Muscle layer of colon (tissue), 2 donors: ENCODE measurements around the gene HS1BP3.

Experiments
- H3K27ac ChIP-seq: one replicate; pipeline ENCODE4 v1.7.0; 2013; ENCODE audit warnings: low read depth, mild to moderate bottlenecking, low read length, moderate library complexity
- H3K27me3 ChIP-seq, 2 donors: one replicate each; pipeline ENCODE4 v1.7.0; 2013; ENCODE audit warnings: low read length in 2 of 2, mild to moderate bottlenecking in 2 of 2; ENCODE audit not compliant: insufficient read depth in 2 of 2, control insufficient read depth in 1 of 2
- H3K36me3 ChIP-seq: one replicate; pipeline ENCODE4 v1.7.0; 2013; ENCODE audit warnings: mild to moderate bottlenecking, low read length; ENCODE audit not compliant: insufficient read depth
- H3K4me1 ChIP-seq: one replicate; pipeline ENCODE4 v1.7.0; 2013; ENCODE audit warnings: mild to moderate bottlenecking, low read length; ENCODE audit not compliant: insufficient read depth
- H3K4me3 ChIP-seq, 2 donors: one replicate each; pipeline ENCODE4 v1.7.0; 2013; ENCODE audit warnings: low read length in 2 of 2, low read depth in 1 of 2, mild to moderate bottlenecking in 1 of 2, moderate library complexity in 1 of 2
- H3K9ac ChIP-seq: one replicate; pipeline ENCODE4 v1.7.0; 2013; ENCODE audit warnings: low read length
- H3K9me3 ChIP-seq: one replicate; pipeline ENCODE4 v1.7.0; 2013; ENCODE audit warnings: mild to moderate bottlenecking, low read length
- donor health status: abdominal sarcoma.
- donor health status: Adenocarcinoma of cecum.

The HS1BP3 gene

GRCh38 chr2:20609349-20609994 is 41.4 kb downstream of the HS1BP3 start:
- Histone ChIP-seq H3K4me3 (no peak overlapping the region), H3K27ac (peak overlapping the region; percentile 69), H3K4me1 (peaks cover 74% of the 10 kb centered on the region), H3K27me3 (no peaks in the 10 kb centered on the region), H3K9ac (peak overlapping the region; percentile 42), H3K9me3 (no peaks in the 10 kb centered on the region), H3K36me3 (no peaks in the 10 kb centered on the region)

GRCh38 chr2:20608666-20609348 is 42.1 kb downstream of the HS1BP3 start:
- Histone ChIP-seq H3K27ac (peak overlapping the region; percentile 69), H3K27me3 (no peaks in the 10 kb centered on the region), H3K4me3 (no peak overlapping the region), H3K9ac (peak overlapping the region; percentile 42), H3K36me3 (no peaks in the 10 kb centered on the region), H3K4me1 (peaks cover 74% of the 10 kb centered on the region), H3K9me3 (no peaks in the 10 kb centered on the region)

GRCh38 chr2:20607446-20607845 is 43.5 kb downstream of the HS1BP3 start:
- Histone ChIP-seq H3K9ac (no peak overlapping the region), H3K4me1 (peaks cover 62% of the 10 kb centered on the region), H3K9me3 (no peaks in the 10 kb centered on the region), H3K27me3 (no peaks in the 10 kb centered on the region), H3K36me3 (no peaks in the 10 kb centered on the region), H3K27ac (no peak overlapping the region), H3K4me3 (no peak overlapping the region)

- Histone ChIP-seq H3K27me3 (no peaks in the 10 kb centered on the region), H3K36me3 (no peaks in the 10 kb centered on the region), H3K9ac (no peak overlapping the region), H3K4me3 (no peak overlapping the region), H3K9me3 (no peaks in the 10 kb centered on the region), H3K27ac (peak overlapping the region; percentile 82), H3K4me1 (peaks cover 50% of the 10 kb centered on the region)
These were observed 44.7 kb downstream of the HS1BP3 start for GRCh38 chr2:20606198-20606597.

- Histone ChIP-seq H3K9ac (no peak overlapping the region), H3K27ac (peak overlapping the region; percentile 82), H3K4me1 (peaks cover 37% of the 10 kb centered on the region), H3K9me3 (no peaks in the 10 kb centered on the region), H3K4me3 (no peak overlapping the region), H3K36me3 (no peaks in the 10 kb centered on the region), H3K27me3 (no peaks in the 10 kb centered on the region)
These were observed 45.9 kb downstream of the HS1BP3 start for GRCh38 chr2:20604951-20605381.

- Histone ChIP-seq H3K4me1 (peaks cover 32% of the 10 kb centered on the region), H3K27me3 (no peaks in the 10 kb centered on the region), H3K9me3 (no peaks in the 10 kb centered on the region), H3K36me3 (no peaks in the 10 kb centered on the region), H3K9ac (no peak overlapping the region), H3K4me3 (no peak overlapping the region), H3K27ac (peak overlapping the region; percentile 82)
These were observed 46.4 kb downstream of the HS1BP3 start for GRCh38 chr2:20604401-20604911.

GRCh38 chr2:20603791-20604190 is 47.1 kb downstream of the HS1BP3 start:
- no peak overlapping the region for H3K4me3 ChIP-seq
- no peaks in the 10 kb centered on the region for H3K27me3 ChIP-seq
- no peak overlapping the region for H3K27ac ChIP-seq
- peaks cover 31% of the 10 kb centered on the region for H3K4me1 ChIP-seq
- H3K9ac ChIP-seq: no peak overlapping the region
- H3K9me3 ChIP-seq: no peaks in the 10 kb centered on the region
- no peaks in the 10 kb centered on the region for H3K36me3 ChIP-seq

- no peak overlapping the region for H3K4me3 ChIP-seq
- H3K9me3 ChIP-seq: no peaks in the 10 kb centered on the region
- H3K9ac ChIP-seq: no peak overlapping the region
- H3K27me3 ChIP-seq: no peaks in the 10 kb centered on the region
- H3K27ac ChIP-seq: no peak overlapping the region
- peaks cover 30% of the 10 kb centered on the region for H3K4me1 ChIP-seq
- no peaks in the 10 kb centered on the region for H3K36me3 ChIP-seq
These were observed 48.1 kb downstream of the HS1BP3 start for GRCh38 chr2:20602803-20603202.

GRCh38 chr2:20600756-20601325 is 50.1 kb downstream of the HS1BP3 start:
- H3K9ac ChIP-seq: no peak overlapping the region
- no peaks in the 10 kb centered on the region for H3K27me3 ChIP-seq
- H3K27ac ChIP-seq: no peak overlapping the region
- H3K4me3 ChIP-seq: no peak overlapping the region
- no peaks in the 10 kb centered on the region for H3K36me3 ChIP-seq
- H3K4me1 ChIP-seq: peaks cover 42% of the 10 kb centered on the region
- no peaks in the 10 kb centered on the region for H3K9me3 ChIP-seq

GRCh38 chr2:20599861-20600461 is 50.9 kb downstream of the HS1BP3 start:
- Histone ChIP-seq H3K9ac (no peak overlapping the region), H3K4me1 (peaks cover 33% of the 10 kb centered on the region), H3K9me3 (no peaks in the 10 kb centered on the region), H3K27me3 (no peaks in the 10 kb centered on the region), H3K36me3 (no peaks in the 10 kb centered on the region), H3K4me3 (no peak overlapping the region), H3K27ac (peak overlapping the region; percentile 10)

GRCh38 chr2:20599001-20599600 is 51.8 kb downstream of the HS1BP3 start:
- no peak overlapping the region for H3K4me3 ChIP-seq
- H3K27me3 ChIP-seq: no peaks in the 10 kb centered on the region
- no peak overlapping the region for H3K27ac ChIP-seq
- no peaks in the 10 kb centered on the region for H3K36me3 ChIP-seq
- H3K4me1 ChIP-seq: peaks cover 25% of the 10 kb centered on the region
- H3K9ac ChIP-seq: no peak overlapping the region
- H3K9me3 ChIP-seq: no peaks in the 10 kb centered on the region
